Chondrocyte (in vitro differentiated cells): Measurements from ENCODE around the gene SRSF8. TPM values are rescaled to one million over a fixed set of nuclear protein-coding genes. Genes with fewer than 3 reads are reported as not detected.
A peak's percentile ranks its signal among the peaks of the same experiment; 100 is the strongest.

Experiments
- DNase-seq: peaks from one replicate; pipeline ENCODE4 v3.0.0; 2021; ENCODE audit warnings: mixed read lengths, low spot score
- H3K27ac Mint-ChIP-seq: one replicate; pipeline ENCODE4 v1.8.0; 2021; ENCODE audit warnings: mild to moderate bottlenecking, moderate library complexity, mixed read lengths; ENCODE audit not compliant: unreplicated experiment
- H3K27me3 Mint-ChIP-seq: 2 replicates; pipeline ENCODE4 v1.8.0; 2021; ENCODE audit warnings: low read depth, mixed read lengths
- H3K36me3 Mint-ChIP-seq: 2 replicates; pipeline ENCODE4 v1.8.0; 2021; ENCODE audit warnings: low read depth, mixed read lengths
- H3K4me1 Mint-ChIP-seq: 2 replicates; pipeline ENCODE4 v1.8.0; 2021; ENCODE audit warnings: low read depth, mild to moderate bottlenecking, mixed read lengths
- H3K4me3 Mint-ChIP-seq: one replicate; pipeline ENCODE4 v1.8.0; 2021; ENCODE audit warnings: mild to moderate bottlenecking, moderate library complexity, mixed read lengths; ENCODE audit not compliant: unreplicated experiment
- H3K9me3 Mint-ChIP-seq: 2 replicates; pipeline ENCODE4 v1.8.0; 2021; ENCODE audit warnings: low read depth, mixed read lengths
- CTCF ChIP-seq: fragments of 200-600 bp; sonication (generic); IDR thresholded peaks from 2 replicates; pipeline ENCODE4 v1.5.0; 2021; ENCODE audit warnings: antibody characterized with exemption, mild to moderate bottlenecking, moderate library complexity
- total RNA-seq: library from RNA; stranded (reverse); gene quantifications from 3 replicates; pipeline ENCODE4 v1.2.1, GENCODE V29; 2021

Gene SRSF8
- total RNA-seq, 1 donor from 2014 or later: 45.5 TPM

- Mint-ChIP-seq H3K36me3 (peaks cover 2% of the 10 kb centered on the region), H3K27ac (no peak overlapping the region), H3K4me3 (no peak overlapping the region), H3K27me3 (no peaks in the 10 kb centered on the region), H3K4me1 (peaks cover 37% of the 10 kb centered on the region), H3K9me3 (no peaks in the 10 kb centered on the region)
- no peak for DNase-seq
- no peak for TF ChIP-seq CTCF
Observed at GRCh38 chr11:95085117-95085816, 18.5 kb downstream of the SRSF8 start.

GRCh38 chr11:95086151-95086550 lies 19.4 kb downstream of the SRSF8 start:
- H3K9me3 Mint-ChIP-seq: no peaks in the 10 kb centered on the region
- peaks cover 38% of the 10 kb centered on the region for H3K4me1 Mint-ChIP-seq
- H3K4me3 Mint-ChIP-seq: no peak overlapping the region
- no peaks in the 10 kb centered on the region for H3K27me3 Mint-ChIP-seq
- peaks cover 2% of the 10 kb centered on the region for H3K36me3 Mint-ChIP-seq
- no peak for DNase-seq
- no peak for TF ChIP-seq CTCF
- no peak overlapping the region for H3K27ac Mint-ChIP-seq

- Mint-ChIP-seq H3K9me3 (no peaks in the 10 kb centered on the region), H3K36me3 (peaks cover 2% of the 10 kb centered on the region), H3K27ac (no peak overlapping the region), H3K4me1 (peaks cover 38% of the 10 kb centered on the region), H3K27me3 (no peaks in the 10 kb centered on the region), H3K4me3 (no peak overlapping the region)
- TF ChIP-seq CTCF: no peak
- no peak for DNase-seq
Observed at GRCh38 chr11:95086836-95087570, 20.3 kb downstream of the SRSF8 start.

GRCh38 chr11:95088946-95089619 lies 22.4 kb downstream of the SRSF8 start:
- H3K36me3 Mint-ChIP-seq: peaks cover 2% of the 10 kb centered on the region

More at GRCh38 chr11:95088946-95089619, 22.4 kb downstream of the SRSF8 start:
- H3K27me3 Mint-ChIP-seq: no peaks in the 10 kb centered on the region
- H3K4me3 Mint-ChIP-seq: peak overlapping the region; percentile 74
- H3K9me3 Mint-ChIP-seq: no peaks in the 10 kb centered on the region
- H3K27ac Mint-ChIP-seq: peak overlapping the region; percentile 84
- no peak for TF ChIP-seq CTCF
- DNase-seq: no peak
- H3K4me1 Mint-ChIP-seq: peaks cover 50% of the 10 kb centered on the region
